Fibroblast of the aortic adventitia (primary cell): Measurements from ENCODE around the gene VN1R5. TPM values are rescaled to one million over a fixed set of nuclear protein-coding genes. Genes with fewer than 3 reads are reported as not detected.

Experiments used
- DNase-seq: peaks from one replicate; pipeline ENCODE4 v3.0.0-alpha.2; 2010; ENCODE audit warnings: low read depth
- H3K4me3 ChIP-seq: 2 replicates; pipeline ENCODE4 v1.5.1; 2011; ENCODE audit warnings: low read depth, mild to moderate bottlenecking, control low read depth, low read length, moderate library complexity
- total RNA-seq: library from RNA; depleted of rRNA; stranded (reverse); fragments of >200 nt; gene quantifications from 2 replicates; pipeline ENCODE4 v1.2.3, GENCODE V29; 2012; ENCODE audit warnings: low replicate concordance
- TF ChIP-seq, protein P1 (sequence below): IDR thresholded peaks from 2 replicates; pipeline ENCODE4 v1.5.1; 2011; ENCODE audit warnings: mild to moderate bottlenecking, low read length, control low read depth, inconsistent platforms; ENCODE audit not compliant: insufficient read depth

The VN1R5 gene
- total RNA-seq, 1 donor, result not detected

DNA sequence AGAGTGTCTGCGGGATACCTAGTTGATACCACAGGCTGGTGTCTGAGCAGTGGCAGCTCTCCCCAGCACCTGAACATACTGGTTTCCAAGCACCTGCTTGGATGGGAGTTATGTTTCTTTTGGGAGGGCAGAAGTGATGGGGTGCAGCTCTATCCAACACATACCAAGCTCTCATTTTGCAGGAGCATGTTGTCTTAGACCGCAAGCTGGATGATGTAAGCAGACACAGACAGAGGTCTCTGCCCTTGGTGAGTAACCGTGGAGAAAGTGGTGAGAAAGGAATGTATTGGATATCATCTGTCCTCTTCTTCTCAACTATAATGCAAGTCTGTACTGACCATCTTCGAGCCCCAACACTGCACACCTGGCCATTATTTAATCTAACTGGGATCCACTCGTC, 38.4 kb downstream of the VN1R5 start:
- no peak overlapping the region for H3K4me3 ChIP-seq
- TF ChIP-seq, protein P1, sequence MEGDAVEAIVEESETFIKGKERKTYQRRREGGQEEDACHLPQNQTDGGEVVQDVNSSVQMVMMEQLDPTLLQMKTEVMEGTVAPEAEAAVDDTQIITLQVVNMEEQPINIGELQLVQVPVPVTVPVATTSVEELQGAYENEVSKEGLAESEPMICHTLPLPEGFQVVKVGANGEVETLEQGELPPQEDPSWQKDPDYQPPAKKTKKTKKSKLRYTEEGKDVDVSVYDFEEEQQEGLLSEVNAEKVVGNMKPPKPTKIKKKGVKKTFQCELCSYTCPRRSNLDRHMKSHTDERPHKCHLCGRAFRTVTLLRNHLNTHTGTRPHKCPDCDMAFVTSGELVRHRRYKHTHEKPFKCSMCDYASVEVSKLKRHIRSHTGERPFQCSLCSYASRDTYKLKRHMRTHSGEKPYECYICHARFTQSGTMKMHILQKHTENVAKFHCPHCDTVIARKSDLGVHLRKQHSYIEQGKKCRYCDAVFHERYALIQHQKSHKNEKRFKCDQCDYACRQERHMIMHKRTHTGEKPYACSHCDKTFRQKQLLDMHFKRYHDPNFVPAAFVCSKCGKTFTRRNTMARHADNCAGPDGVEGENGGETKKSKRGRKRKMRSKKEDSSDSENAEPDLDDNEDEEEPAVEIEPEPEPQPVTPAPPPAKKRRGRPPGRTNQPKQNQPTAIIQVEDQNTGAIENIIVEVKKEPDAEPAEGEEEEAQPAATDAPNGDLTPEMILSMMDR, result no peak
- DNase-seq, result peak; percentile 58

DNA sequence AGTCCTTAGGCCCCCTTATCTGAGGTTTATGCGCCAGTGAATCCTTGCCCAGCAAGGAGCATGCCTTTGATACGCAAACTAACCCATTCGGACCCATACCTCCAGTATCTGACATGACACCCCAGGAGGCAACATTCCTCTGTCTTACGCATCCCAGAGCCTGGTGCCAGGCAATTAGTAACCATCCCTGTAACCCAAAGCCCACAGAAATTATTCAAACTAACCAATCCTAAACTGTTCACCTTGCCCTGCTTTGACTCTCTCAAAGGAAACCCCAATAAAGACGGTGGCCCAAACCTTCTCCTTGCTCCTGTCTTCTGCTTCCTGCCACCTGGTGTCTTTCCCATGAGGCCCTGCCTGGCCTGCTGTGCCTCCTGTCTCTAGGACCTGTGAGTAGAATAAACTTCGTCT, 39.4 kb downstream of the VN1R5 start:
- DNase-seq, result peak; percentile 36
- H3K4me3 ChIP-seq, result no peak overlapping the region
- TF ChIP-seq, protein P1, result no peak

DNA sequence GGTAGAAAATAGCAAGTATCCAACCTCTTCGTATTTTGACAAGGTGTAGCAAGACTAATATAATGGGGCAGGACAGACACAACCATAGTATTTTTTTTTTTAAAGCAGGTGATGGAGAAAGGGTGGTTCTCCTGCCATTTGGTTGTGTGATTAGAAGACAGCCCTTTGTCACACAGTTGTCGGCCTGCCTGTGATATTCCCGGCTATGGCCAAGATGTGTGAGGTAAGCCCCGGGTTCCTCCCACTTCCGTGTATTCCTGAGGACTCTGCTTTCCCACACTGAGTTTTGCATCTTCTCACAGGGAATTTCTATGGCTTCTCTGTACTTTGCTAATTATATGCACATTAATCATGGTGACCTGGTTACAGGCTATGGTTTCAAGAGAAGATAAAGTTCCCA, 39.9 kb downstream of the VN1R5 start:
- no peak for DNase-seq
- TF ChIP-seq, protein P1, result no peak
- no peak overlapping the region for H3K4me3 ChIP-seq

DNA sequence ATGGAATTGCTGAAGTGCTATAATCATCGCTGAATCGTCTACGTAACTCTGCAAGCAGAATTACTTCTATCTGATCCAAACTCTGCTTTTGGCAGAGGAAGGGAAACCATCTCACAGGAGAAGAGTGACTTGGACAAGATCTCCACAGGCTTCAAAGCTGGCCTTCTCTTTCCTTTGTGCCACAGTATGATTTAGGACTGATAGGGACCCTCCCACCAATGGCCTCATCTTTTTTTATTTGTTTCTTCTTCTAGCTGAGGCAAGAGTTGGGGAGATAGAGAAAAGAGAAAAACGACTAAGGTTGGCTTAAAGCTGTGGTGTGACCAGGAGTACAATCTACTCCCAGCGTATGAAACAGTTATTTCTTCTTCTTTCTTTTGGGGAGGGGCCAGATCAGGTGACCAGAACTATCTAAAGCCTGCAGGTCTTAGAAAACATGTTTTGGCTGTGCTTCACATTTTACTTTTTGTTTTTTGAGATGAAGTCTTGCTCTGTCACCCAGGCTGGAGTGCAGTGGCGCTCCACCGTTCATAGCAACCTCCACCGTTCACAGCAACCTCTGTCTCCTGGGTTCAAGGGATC, 40.8 kb downstream of the VN1R5 start:
- no peak for DNase-seq
- TF ChIP-seq, protein P1, result no peak
- H3K4me3 ChIP-seq, result no peak overlapping the region

DNA sequence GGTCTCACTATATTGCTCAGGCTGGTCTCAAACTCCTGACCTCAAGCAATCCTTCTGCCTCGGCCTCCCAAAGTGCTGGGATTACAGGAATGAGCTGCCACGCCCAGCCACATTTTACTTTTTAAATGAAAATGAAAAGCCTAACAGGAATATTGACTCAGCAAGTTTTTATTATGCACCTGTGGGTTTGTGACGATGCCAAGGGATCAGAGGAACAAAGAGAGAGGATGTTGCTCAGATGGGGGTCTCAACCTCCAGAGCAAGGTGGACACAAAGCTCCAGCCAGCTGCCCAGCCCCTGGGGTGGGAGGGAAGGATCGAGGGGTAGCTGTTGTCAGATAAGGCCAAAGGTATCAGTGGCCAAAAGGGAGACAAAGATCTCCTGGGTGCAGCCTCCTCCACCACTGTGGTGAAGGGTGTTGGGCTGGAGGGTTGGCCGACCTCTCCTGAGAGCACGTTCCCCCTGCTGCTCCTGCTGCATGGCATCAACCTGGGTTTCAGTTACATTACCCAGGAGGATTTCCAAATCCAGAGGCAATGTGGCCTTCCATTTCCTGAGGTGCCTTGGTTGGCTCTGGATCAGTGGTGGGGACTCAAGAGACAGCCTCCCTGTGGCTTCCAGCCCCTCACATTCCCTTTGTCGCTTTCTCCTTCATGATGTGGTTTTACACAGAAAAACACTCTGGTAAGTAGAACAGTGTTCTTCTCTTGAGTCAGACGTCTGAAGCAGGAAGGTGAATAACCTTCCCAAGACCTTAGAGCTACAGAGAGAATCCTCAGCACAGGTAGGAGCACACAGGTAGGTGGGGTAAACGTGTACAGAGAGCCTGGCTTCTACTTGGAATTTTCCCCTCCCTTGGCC, 41.6 kb downstream of the VN1R5 start:
- TF ChIP-seq, protein P1, result no peak
- H3K4me3 ChIP-seq, result no peak overlapping the region
- no peak for DNase-seq

DNA sequence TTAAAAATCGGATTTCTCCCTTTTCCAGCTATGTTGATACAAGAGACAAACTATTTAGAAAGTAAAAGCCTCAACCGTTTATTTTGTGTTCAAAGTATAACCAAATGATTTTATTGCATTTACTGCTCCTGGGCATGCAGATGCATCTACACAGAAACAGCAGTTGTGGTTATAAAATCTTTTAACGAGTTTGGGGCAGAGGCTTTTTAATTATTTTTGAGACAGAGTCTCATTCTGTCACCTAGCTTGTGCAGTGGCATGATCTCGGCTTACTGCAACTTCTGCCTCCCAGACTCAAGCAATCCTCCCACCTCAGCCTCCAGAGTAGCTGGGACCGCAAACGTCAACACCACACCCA, 42.2 kb downstream of the VN1R5 start:
- no peak for DNase-seq
- TF ChIP-seq, protein P1, result no peak
- H3K4me3 ChIP-seq, result no peak overlapping the region
